GM18505 (cell line): ENCODE measurements around the gene MOV10L1.

Source experiments
- ATAC-seq: cut with Tn5 transposase; IDR thresholded peaks from one replicate; pipeline ENCODE4 v1.9.1; 2021; ENCODE audit not compliant: unreplicated experiment
- POLR2A ChIP-seq: IDR thresholded peaks from 4 replicates; pipeline ENCODE4 v1.6.1; 2011; ENCODE audit warnings: borderline replicate concordance; ENCODE audit not compliant: insufficient read depth, insufficient read length; ENCODE audit errors: extremely low read depth

The MOV10L1 gene

GRCh38 chr22:50056214-50056972 is 33.4 kb upstream of the MOV10L1 start:
- no peak for TF ChIP-seq POLR2A
- no peak for ATAC-seq

- no peak for ATAC-seq
- no peak for TF ChIP-seq POLR2A
Observed at GRCh38 chr22:50057278-50058060, 32.3 kb upstream of the MOV10L1 start.

- TF ChIP-seq POLR2A: no peak
- no peak for ATAC-seq
Observed at GRCh38 chr22:50058061-50058905, 31.5 kb upstream of the MOV10L1 start, which contains the start of gene TTLL8. TTLL8 (minus strand) TSS chr22:50058298.

GRCh38 chr22:50058906-50059880 is 30.6 kb upstream of the MOV10L1 start:
- TF ChIP-seq POLR2A: no peak
- ATAC-seq: no peak

GRCh38 chr22:50059881-50060262 is 29.9 kb upstream of the MOV10L1 start:
- no peak for ATAC-seq
- no peak for TF ChIP-seq POLR2A

- no peak for TF ChIP-seq POLR2A
- ATAC-seq: no peak
Observed at GRCh38 chr22:50060441-50061140, 29.2 kb upstream of the MOV10L1 start.

- TF ChIP-seq POLR2A: no peak
- no peak for ATAC-seq
Observed at GRCh38 chr22:50061141-50061823, 28.5 kb upstream of the MOV10L1 start.

GRCh38 chr22:50061824-50062355 is 27.9 kb upstream of the MOV10L1 start:
- ATAC-seq: no peak
- TF ChIP-seq POLR2A: no peak

- ATAC-seq: no peak
- TF ChIP-seq POLR2A: no peak
Observed at GRCh38 chr22:50062509-50063135, 27.2 kb upstream of the MOV10L1 start.

GRCh38 chr22:50063589-50064393 is 26.0 kb upstream of the MOV10L1 start:
- no peak for ATAC-seq
- TF ChIP-seq POLR2A: no peak
